NOMO-1 treated with dmso at 0.1 percent for 144 hours (cell line): ENCODE results near the gene GSC2.

ENCODE experiments used
- DNase-seq: peaks from one replicate; lab custom pipeline; 2025; ENCODE audit not compliant: unreplicated experiment; lab: John Stamatoyannopoulos, UW

Gene GSC2

GRCh38 chr22:19149991-19150390 is at the start of gene GSC2:
TSS of gene GSC2 (minus strand) at chr22:19150292. CDS start at chr22:19150283, 9 bp downstream.
- DNase-seq, result no peak

DNA sequence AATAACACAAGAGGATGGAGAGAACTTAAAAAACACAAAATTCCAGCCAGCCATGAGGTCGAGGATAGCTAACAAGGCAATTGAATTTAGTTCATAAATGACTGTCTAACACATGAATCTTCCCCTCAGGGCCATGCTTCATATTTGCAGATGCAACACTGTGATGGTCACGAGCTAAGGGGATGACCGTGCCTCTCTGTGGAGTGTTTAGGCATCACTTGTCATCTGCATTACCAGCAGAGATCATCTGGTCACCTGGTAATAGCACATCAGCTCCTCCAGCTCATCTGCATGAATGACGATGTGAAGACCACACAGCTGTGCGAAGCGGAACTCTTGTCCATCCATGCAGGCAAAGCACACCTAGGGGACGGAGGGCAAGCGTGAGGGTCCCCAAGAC is 49.4 kb upstream of the GSC2 start:
- DNase-seq, result no peak

- no peak for DNase-seq
Measured at GRCh38 chr22:19197997-19198865, 48.1 kb upstream of the GSC2 start.

- DNase-seq, result no peak
Measured at GRCh38 chr22:19196841-19197612, 46.9 kb upstream of the GSC2 start.

GRCh38 chr22:19195796-19196731 is 46.0 kb upstream of the GSC2 start:
- no peak for DNase-seq

DNA sequence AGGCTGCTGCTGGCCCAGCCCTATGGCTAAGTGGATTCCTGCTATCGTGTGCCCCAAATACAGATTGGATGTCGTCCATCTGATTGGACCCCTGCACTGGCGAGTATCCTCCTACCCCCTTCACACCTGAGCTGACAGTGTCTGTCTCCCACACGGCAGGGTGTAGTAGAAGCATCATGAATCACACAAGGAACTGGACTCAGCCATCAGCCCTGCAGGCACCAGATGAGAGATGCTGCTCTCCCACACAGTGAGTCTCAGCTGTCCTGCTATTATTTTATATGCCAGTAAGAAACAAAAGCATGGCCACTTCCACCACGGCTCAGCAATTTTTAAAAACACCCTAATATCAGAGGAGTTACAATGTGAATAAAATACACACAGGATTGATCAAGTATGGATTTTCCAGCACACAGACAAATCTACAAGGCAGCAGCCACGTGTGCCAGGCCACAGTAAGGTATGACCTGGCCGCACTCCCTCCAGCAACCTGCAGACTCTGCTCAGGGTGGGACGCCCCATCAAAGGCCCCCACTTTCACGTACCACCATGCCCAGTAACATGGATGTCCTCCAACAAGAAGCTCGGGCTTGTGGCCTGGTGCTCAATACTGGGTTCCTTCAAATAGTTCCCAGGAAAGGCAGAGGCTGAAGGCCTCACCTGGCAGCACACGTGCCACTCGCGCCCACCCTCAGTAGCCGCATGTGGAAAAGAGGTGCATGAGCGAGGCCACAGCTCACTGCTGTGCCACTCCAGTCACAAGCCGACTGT is 44.9 kb upstream of the GSC2 start:
- no peak for DNase-seq

DNA sequence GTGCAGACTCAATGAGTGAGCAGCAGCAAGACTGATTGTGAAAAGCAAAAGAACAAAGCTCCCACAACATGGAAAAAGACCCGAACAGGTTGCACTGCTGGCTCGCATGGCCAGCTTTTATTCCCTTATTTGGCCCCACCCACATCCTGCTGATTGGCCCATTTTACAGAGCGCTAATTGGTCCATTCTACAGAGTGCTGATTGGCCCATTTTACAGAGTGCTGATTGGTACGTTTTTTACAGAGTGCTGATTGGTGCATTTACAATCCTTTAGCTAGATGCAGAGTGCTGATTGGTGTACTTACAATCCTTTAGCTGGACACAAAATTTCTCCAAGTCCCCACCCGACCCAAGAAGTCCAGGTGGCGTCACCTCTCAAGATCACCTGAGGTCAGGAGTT is 43.8 kb upstream of the GSC2 start:
- no peak for DNase-seq

DNA sequence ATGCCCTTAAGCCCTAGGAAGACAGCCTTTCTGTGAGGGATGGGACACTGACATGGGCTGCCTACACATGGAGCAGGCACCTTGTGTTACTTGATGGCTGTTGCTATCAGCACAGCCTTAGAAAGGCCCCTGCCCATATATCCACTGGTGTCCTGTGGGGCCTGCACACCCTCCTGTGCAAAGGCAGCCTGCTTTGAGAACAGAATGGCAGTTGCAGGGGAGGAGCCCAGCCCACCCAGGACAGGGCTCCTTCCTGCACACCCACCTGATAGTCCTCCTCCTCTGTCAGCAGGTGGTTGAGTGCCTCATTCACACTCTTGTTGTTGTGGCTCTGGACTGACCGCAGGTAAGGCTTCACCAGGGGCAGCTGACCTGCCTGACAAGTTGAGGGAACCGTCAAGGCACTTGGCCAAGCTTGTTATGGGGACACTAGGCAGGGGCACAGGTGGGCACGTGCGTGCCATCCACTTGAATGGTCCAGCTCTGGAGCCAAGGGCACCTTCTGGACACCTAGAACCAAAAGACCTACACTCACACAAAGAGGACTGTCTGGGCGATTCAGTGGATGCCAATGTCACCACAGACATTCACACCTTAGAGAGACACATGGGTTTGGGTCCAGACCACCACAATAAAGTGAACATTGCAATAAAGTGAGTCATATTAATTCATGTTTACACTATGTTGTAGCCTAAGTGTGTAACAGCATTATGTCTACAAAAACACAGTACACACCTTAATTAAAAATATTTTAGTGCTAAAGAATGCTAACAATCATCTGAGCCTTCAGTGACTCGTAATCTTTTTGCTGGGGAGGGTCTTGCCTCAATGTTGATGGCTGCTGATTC is 37.8 kb upstream of the GSC2 start:
- no peak for DNase-seq

GRCh38 chr22:19184276-19184997 is 34.3 kb upstream of the GSC2 start:
- DNase-seq, result no peak

GRCh38 chr22:19183216-19183615 is 33.1 kb upstream of the GSC2 start:
- DNase-seq, result no peak

DNA sequence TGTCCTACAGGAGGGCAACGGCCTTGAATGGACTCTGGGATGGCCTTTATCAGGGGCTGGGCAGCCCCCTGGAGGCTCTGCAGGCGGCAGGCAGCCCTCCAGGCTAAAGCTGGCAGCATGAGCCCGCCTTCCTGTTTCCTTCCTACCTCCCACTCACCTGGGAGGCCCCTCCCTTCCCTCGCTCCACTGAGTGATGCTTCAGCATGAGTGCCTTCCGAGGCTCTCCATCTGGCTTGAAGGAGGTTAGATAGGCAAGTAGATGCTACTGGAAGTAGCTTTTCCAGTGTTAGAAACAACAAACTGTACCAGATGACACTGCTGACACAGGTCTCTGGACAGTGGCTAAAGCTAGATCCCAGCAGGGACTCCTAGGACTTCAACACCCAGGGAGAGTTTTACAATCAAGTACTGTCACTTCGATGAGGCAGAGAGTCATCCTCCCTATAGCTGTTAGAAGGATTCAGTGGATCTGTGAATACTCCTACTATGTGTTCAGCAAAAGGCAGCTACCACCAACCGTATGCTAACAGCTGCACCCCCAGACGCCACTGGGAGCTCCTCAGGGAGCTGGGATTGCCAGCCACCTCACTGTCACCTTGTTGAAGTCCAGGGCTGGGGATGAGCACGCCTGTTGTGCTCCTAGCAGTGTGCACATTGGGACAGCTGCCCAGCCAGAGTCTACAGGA is 32.5 kb upstream of the GSC2 start:
- DNase-seq, result no peak

GRCh38 chr22:19181786-19182471 is 31.8 kb upstream of the GSC2 start:
- DNase-seq, result no peak

DNA sequence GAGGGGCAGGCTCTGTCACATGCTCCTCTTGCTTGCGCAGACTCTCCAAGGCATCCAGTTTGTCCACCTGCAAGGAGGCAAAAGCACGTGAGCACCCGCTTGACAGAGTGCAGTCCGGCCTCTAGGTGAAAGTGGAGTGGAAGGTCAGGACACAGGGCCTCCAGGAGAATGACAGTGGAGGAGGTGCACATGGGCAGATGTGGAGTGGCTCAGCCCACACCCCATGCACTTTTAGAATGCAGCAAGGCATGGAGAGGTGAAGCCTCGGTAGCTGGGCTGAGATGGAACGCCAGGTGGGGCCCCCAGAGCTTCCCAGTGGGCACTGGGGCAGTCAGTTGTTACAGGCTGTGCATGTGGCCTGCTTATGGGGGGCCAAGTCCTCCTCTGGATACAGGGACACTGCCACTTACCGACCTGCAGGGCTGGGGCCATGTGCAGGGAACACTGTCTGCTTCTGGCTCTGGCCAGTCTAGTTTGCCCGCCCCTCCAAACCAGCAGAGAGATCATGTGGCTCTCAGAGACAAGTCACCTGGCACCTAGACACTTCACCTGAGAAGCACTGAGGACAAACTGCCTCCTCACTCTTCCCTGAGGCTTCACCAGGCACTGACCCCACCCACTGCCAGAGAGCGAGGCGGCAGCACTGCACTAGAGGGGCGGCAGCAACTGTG is 30.8 kb upstream of the GSC2 start:
- DNase-seq, result no peak

GRCh38 chr22:19180234-19180633 is 30.1 kb upstream of the GSC2 start:
- no peak for DNase-seq

DNA sequence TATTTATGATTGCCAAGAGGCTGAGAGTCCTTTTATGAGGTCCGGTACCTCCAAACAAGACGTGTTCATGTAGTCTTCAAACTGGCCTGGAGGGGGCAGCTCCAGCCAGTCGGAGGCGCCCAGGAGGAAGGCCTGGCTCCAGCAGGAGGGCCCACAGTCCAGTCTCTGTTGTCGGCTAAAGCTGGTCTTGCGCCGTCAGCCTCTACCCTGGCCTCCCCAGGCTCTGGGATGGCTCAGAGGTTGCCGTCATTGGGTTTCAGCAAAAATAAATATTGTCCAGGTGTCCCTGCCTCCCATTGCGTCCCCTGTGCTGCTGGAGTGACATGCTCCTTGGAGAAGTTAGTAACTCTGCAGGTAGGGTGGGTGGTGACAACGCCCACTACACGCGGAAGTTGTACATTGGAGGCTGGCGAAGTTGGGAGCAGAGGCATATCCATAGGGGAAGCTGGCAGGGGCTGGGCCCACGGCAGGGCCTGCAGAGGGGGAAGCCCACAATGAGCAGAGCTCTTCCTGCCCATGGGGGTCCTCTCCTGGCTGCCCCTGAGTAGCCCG is 29.5 kb upstream of the GSC2 start:
- DNase-seq, result peak; percentile 74

DNA sequence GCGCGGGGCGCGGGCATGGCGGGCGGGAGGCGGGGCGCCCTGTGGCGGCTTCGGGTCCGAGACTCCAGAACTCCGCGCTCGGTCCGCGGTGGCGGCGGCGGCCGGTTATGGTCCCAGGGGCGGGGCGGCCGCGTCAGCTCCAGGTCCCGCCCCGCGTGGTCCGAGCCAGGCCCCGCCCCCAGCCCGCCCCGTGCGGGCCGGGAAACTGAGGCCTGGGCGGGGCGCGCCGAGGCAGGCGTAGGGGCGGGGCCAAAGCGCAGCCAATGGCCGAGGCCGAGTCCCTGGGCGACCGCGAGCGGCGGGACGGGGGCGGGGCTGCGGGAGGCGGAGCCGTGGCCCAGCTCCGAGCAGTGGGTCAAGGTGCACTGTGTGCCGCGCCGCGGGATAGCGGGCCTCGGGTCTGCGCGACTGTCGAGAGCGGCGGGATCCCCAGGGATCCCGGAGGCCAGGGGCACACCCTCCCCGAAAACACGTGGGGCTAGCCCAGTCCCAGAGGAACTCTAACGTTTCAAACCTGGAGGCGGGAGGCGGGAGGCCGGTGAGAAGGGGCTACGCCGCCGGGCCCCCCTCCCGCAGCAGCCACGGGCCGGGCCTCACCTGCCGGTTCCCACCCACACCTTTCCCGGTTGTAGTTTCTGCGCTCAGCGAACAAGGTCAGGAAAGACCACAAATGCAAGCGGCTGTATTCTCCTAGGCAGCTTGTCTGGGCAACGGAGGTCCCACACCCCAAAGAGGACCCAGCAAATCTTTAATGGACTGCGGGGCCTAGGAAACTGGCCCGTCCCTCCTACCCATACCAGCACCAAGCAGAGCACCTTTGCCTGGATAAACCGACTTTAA is 28.8 kb upstream of the GSC2 start, which contains the start of gene SLC25A1:
Gene SLC25A1 (minus strand): TSS at position 80 of the 840 bp plus-strand sequence. CDS start 63 bp downstream, at position 17.
- peak; percentile 67 for DNase-seq
